ENCODE results near the gene TRIM17.

The TRIM17 gene

GRCh38 chr1:228360533-228361313 is 55.9 kb downstream of the TRIM17 start:
- no peak for FAIRE-seq
- DNase-seq (ENCODE audit: insufficient read length, low spot score), result no peak

- no peak for FAIRE-seq
- DNase-seq (ENCODE audit: insufficient read length, low spot score), result no peak
Observed at GRCh38 chr1:228359613-228360532, 56.8 kb downstream of the TRIM17 start.

GRCh38 chr1:228358764-228359612 is 57.7 kb downstream of the TRIM17 start:
- FAIRE-seq (no peak), DNase-seq (ENCODE audit: insufficient read length, low spot score) (no peak)

GRCh38 chr1:228358039-228358763 is 58.5 kb downstream of the TRIM17 start:
- DNase-seq (ENCODE audit: insufficient read length, low spot score), result no peak
- no peak for FAIRE-seq
